COLO668 (cell line): Measurements from ENCODE around the gene LAMC3.
"Not testable (repeated sequence)": the region's sequence is repeated elsewhere in the genome, so short reads cannot be mapped to it uniquely, and the experiment has no call there.

Experiments used
- DNase-seq: peaks from one replicate; lab custom pipeline; 2025; ENCODE audit not compliant: unreplicated experiment; lab: John Stamatoyannopoulos, UW

LAMC3 gene

GRCh38 chr9:131095666-131096268, 86.8 kb downstream of the LAMC3 start:
- DNase-seq, result no peak

- peak; percentile 17 for DNase-seq
Measured at GRCh38 chr9:131096269-131097125, 87.5 kb downstream of the LAMC3 start, which contains the start of gene AIF1L. AIF1L (plus strand) TSS chr9:131096531; CDS start chr9:131096630, 99 bp downstream.

- DNase-seq, result no peak
Measured at GRCh38 chr9:131097126-131097947, 88.4 kb downstream of the LAMC3 start.

GRCh38 chr9:131097948-131098278, 88.9 kb downstream of the LAMC3 start:
- no peak for DNase-seq

GRCh38 chr9:131098391-131099101, 89.6 kb downstream of the LAMC3 start:
- DNase-seq, result no peak

- DNase-seq, result no peak
Measured at GRCh38 chr9:131099102-131099606, 90.2 kb downstream of the LAMC3 start.

GRCh38 chr9:131099845-131100244, 90.9 kb downstream of the LAMC3 start:
- not testable (repeated sequence) for DNase-seq

- no peak for DNase-seq
Measured at GRCh38 chr9:131100445-131100844, 91.5 kb downstream of the LAMC3 start.

GRCh38 chr9:131101207-131101964, 92.4 kb downstream of the LAMC3 start:
- no peak for DNase-seq

- no peak for DNase-seq
Measured at GRCh38 chr9:131103024-131103423, 94.0 kb downstream of the LAMC3 start.

- DNase-seq, result no peak
Measured at GRCh38 chr9:131103535-131103934, 94.6 kb downstream of the LAMC3 start.

GRCh38 chr9:131104016-131104740, 95.2 kb downstream of the LAMC3 start:
- DNase-seq, result no peak

GRCh38 chr9:131105952-131106351, 97.0 kb downstream of the LAMC3 start:
- no peak for DNase-seq

- no peak for DNase-seq
Measured at GRCh38 chr9:131107760-131108159, 98.8 kb downstream of the LAMC3 start.

GRCh38 chr9:131111186-131111853, 102.3 kb downstream of the LAMC3 start:
- DNase-seq, result no peak

- no peak for DNase-seq
Measured at GRCh38 chr9:131111854-131112311, 102.9 kb downstream of the LAMC3 start.

- DNase-seq, result no peak
Measured at GRCh38 chr9:131112374-131113154, 103.6 kb downstream of the LAMC3 start.

- DNase-seq, result no peak
Measured at GRCh38 chr9:131113655-131114054, 104.7 kb downstream of the LAMC3 start.
